CD4-positive, alpha-beta T cell (primary cell): ENCODE results near the gene AQP6. TPM values are rescaled to one million over a fixed set of nuclear protein-coding genes. Genes with fewer than 3 reads are reported as not detected.

Experiments used
- ATAC-seq: fragments of 200-7000 bp; cut with Tn5 transposase; one replicate; pipeline ENCODE4 v1.10.0; 2022; ENCODE audit warnings: mild to moderate bottlenecking; ENCODE audit not compliant: poor library complexity
- CTCF ChIA-PET: fragments of 350-600 bp; sonication (Branson Sonifier 250); formaldehyde crosslinking; loops from one replicate; lab custom pipeline; 2021; ENCODE audit warnings: antibody characterized with exemption, inconsistent platforms; lab: Charles Lee
- POLR2A ChIA-PET: fragments of 350-600 bp; sonication (Branson Sonifier 250); formaldehyde crosslinking; loops from one replicate; lab custom pipeline; 2021; ENCODE audit warnings: antibody characterized with exemption, inconsistent platforms; lab: Charles Lee
- DNase-seq, 14 experiments: peaks; one replicate each; pipeline ENCODE4 v3.0.0-alpha.2; 2013 to 2020; ENCODE audit warnings: mixed read lengths in 2 of 14
- H3K27ac ChIP-seq, 2 donors: one replicate each; pipeline versions ENCODE4 v1.5.1 to v1.7.0; 2013; ENCODE audit warnings: low read length in 2 of 2, low read depth in 1 of 2, mild to moderate bottlenecking in 1 of 2
- H3K27me3 ChIP-seq, 2 experiments: 1 replicate in 1 of 2; 2 replicates in 1 of 2; pipeline versions ENCODE4 v1.6.1 to v1.7.0; 2013; ENCODE audit warnings: low read length in 2 of 2, control low read depth in 1 of 2, mild to moderate bottlenecking in 1 of 2, moderate library complexity in 1 of 2; ENCODE audit not compliant: insufficient read depth in 2 of 2, control insufficient read depth in 1 of 2
- H3K36me3 ChIP-seq: one replicate; pipeline ENCODE4 v1.6.1; 2013; ENCODE audit warnings: low read length, control low read depth; ENCODE audit not compliant: insufficient read depth
- H3K4me1 ChIP-seq: one replicate; pipeline ENCODE4 v1.6.1; 2013; ENCODE audit warnings: low read length, control low read depth; ENCODE audit not compliant: insufficient read depth
- H3K4me3 ChIP-seq: one replicate; pipeline ENCODE4 v1.5.1; 2013; ENCODE audit warnings: mild to moderate bottlenecking, low read length, moderate library complexity
- H3K9me3 ChIP-seq, 2 experiments: 1 replicate in 1 of 2; 2 replicates in 1 of 2; pipeline versions ENCODE4 v1.6.1 to v1.7.0; 2013; ENCODE audit warnings: low read length in 2 of 2, mild to moderate bottlenecking in 2 of 2, control low read depth in 1 of 2, moderate library complexity in 1 of 2; ENCODE audit not compliant: control insufficient read depth in 1 of 2, insufficient read depth in 1 of 2
- H3K27ac Mint-ChIP-seq: one replicate; pipeline ENCODE4 v1.8.0; 2020; ENCODE audit warnings: mixed read lengths
- H3K27me3 Mint-ChIP-seq: one replicate; pipeline ENCODE4 v1.8.0; 2021; ENCODE audit warnings: mixed read lengths
- H3K36me3 Mint-ChIP-seq: one replicate; pipeline ENCODE4 v1.8.0; 2021; ENCODE audit warnings: low read depth, mixed read lengths
- H3K4me1 Mint-ChIP-seq: one replicate; pipeline ENCODE4 v1.8.0; 2021; ENCODE audit warnings: low read depth, mixed read lengths
- H3K4me3 Mint-ChIP-seq: one replicate; pipeline ENCODE4 v1.8.0; 2020; ENCODE audit warnings: mild to moderate bottlenecking, mixed read lengths
- H3K9me3 Mint-ChIP-seq: one replicate; pipeline ENCODE4 v1.8.0; 2020; ENCODE audit warnings: mixed read lengths
- intact Hi-C, 2 experiments: fragments of 100-400 bp; cut with DNase I in 1 of 2; cut with micrococcal nuclease in 1 of 2; formaldehyde crosslinking; loops; one replicate each; pipeline versions ENCODE4 v1.15.1 to v1.9.0; 2023 to 2025; cut with DNase I, micrococcal nuclease
- total RNA-seq, 174 experiments: library from RNA in 2 of 174; stranded (reverse) in 2 of 174; gene quantifications; one replicate each; pipeline ENCODE4 v1.2.3 and lab custom pipeline; 2021 to 2026
- TF ChIP-seq, protein P1 (sequence below): fragments of 200-600 bp; IDR thresholded peaks from one replicate; pipeline ENCODE4 v1.8.0; 2022; ENCODE audit warnings: antibody characterized with exemption, mild to moderate bottlenecking

AQP6 gene
- total RNA-seq, 2 experiments from 2014 or later, result not detected

DNA sequence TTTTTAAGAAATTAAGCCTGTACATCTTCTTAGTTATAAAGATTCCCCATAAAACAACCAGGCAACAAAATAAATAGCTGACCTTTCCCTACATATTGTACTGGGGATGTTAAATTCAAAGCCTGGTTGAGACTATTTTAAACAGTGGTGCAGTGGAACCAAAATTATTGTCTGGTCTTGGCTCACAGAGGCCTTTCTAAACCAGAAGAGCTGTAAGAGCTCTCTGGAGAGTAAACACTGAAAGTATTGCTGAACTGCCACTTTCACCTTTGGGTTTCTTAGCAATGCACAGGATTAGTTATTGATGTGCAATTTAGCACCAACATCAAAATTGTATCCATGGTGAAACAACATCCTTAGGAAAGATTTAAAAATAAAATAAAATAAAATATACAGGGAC, 31.9 kb downstream of the AQP6 start:
- ATAC-seq, result no peak
- CTCF ChIA-PET, result interaction anchor here (2.8 kb wide), 1 partner anchor 37 kb away, joined by 7 read pairs; no protein-coding TSS in a partner anchor

DNA sequence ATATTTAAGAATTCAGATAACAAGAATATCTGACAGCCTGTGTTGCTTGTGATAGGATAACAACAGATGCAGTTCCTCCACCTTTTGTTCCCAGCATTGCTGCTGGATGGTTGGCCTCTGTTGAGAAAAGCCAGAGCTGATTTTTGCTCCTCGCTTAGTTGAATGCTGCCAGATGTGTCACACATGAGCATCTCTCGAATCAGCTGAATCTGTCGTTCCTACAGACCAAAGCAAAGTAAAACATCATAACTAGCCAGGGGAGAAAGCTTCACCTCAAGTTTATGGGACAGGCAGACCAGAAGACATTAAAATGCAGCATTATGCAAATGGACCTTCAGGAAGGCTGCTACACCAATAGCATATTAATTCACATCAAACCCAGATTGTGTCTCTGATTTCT, 32.4 kb downstream of the AQP6 start:
- no peak overlapping the region for H3K4me3 Mint-ChIP-seq
- Histone ChIP-seq H3K4me3 (no peak overlapping the region), H3K4me1 (no peaks in the 10 kb centered on the region), H3K36me3 (peaks cover 12% of the 10 kb centered on the region), H3K9me3 (no peaks in the 10 kb centered on the region), H3K27ac (no peak overlapping the region), H3K27me3 (no peaks in the 10 kb centered on the region)
- H3K27ac Mint-ChIP-seq, result no peak overlapping the region
- intact Hi-C loops, result no loop called here
- DNase-seq (no peak), ATAC-seq (no peak)
- TF ChIP-seq, protein P1, sequence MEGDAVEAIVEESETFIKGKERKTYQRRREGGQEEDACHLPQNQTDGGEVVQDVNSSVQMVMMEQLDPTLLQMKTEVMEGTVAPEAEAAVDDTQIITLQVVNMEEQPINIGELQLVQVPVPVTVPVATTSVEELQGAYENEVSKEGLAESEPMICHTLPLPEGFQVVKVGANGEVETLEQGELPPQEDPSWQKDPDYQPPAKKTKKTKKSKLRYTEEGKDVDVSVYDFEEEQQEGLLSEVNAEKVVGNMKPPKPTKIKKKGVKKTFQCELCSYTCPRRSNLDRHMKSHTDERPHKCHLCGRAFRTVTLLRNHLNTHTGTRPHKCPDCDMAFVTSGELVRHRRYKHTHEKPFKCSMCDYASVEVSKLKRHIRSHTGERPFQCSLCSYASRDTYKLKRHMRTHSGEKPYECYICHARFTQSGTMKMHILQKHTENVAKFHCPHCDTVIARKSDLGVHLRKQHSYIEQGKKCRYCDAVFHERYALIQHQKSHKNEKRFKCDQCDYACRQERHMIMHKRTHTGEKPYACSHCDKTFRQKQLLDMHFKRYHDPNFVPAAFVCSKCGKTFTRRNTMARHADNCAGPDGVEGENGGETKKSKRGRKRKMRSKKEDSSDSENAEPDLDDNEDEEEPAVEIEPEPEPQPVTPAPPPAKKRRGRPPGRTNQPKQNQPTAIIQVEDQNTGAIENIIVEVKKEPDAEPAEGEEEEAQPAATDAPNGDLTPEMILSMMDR, result no peak
- no peaks in the 10 kb centered on the region for H3K9me3 Mint-ChIP-seq
- H3K36me3 Mint-ChIP-seq, result peaks cover 43% of the 10 kb centered on the region
- H3K4me1 Mint-ChIP-seq, result no peaks in the 10 kb centered on the region
- ChIA-PET POLR2A (interaction anchor here (1.2 kb wide), 1 partner anchor 9 kb away, joined by 3 read pairs; no protein-coding TSS in a partner anchor), CTCF (interaction anchor here (2.0 kb wide), 1 partner anchor 38 kb away, joined by 6 read pairs; no protein-coding TSS in a partner anchor)
- H3K27me3 Mint-ChIP-seq, result no peaks in the 10 kb centered on the region

More for the DNA sequence above, 31.9 kb downstream of the AQP6 start:
- POLR2A ChIA-PET, result interaction anchor here (1.2 kb wide), 1 partner anchor 9 kb away, joined by 3 read pairs; no protein-coding TSS in a partner anchor
- no peak overlapping the region for H3K4me3 Mint-ChIP-seq
- H3K9me3 Mint-ChIP-seq, result no peaks in the 10 kb centered on the region
- no peaks in the 10 kb centered on the region for H3K27me3 ChIP-seq
- no peak overlapping the region for H3K27ac ChIP-seq
- H3K27ac Mint-ChIP-seq, result no peak overlapping the region
- H3K4me1 ChIP-seq, result no peaks in the 10 kb centered on the region
- DNase-seq, result no peak
- no peaks in the 10 kb centered on the region for H3K27me3 Mint-ChIP-seq
- H3K9me3 ChIP-seq, result no peaks in the 10 kb centered on the region
- H3K4me3 ChIP-seq, result no peak overlapping the region
- intact Hi-C loops, result no loop called here
- TF ChIP-seq, protein P1, result no peak
- no peaks in the 10 kb centered on the region for H3K4me1 Mint-ChIP-seq
- H3K36me3 ChIP-seq, result peaks cover 12% of the 10 kb centered on the region
- H3K36me3 Mint-ChIP-seq, result peaks cover 44% of the 10 kb centered on the region

DNA sequence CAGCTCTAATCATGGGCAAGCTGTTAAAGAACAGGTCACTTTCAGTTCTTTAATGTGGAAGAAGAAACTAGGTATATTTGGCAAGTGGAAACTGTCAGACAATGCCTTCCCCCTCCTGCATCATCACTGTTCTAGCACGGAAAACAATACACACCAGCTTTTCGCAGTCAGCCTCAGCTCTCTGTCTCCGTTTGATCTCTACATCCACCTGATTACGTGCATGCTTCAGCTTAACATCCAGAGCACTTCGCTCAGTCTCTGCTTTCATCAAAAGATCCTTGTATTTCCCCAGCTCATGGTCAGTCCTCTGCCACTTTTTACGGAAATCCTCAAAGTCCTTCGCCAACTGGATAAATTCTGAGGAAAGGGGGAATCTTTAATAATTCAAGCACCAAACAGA, 33.5 kb downstream of the AQP6 start:
- no peaks in the 10 kb centered on the region for H3K9me3 Mint-ChIP-seq
- H3K4me3 Mint-ChIP-seq, result no peak overlapping the region
- no peak overlapping the region for H3K27ac Mint-ChIP-seq
- POLR2A ChIA-PET, result no interaction called here
- Histone ChIP-seq H3K27me3 (no peaks in the 10 kb centered on the region), H3K4me1 (no peaks in the 10 kb centered on the region), H3K27ac (no peak overlapping the region), H3K36me3 (peaks cover 4% of the 10 kb centered on the region), H3K4me3 (no peak overlapping the region), H3K9me3 (no peaks in the 10 kb centered on the region)
- CTCF ChIA-PET, result interaction anchor here (1.0 to 2.0 kb wide), 3 partner anchors 12 to 39 kb away, joined by 3 to 6 read pairs (median 3); no protein-coding TSS in a partner anchor
- no peak for DNase-seq
- H3K36me3 Mint-ChIP-seq, result peaks cover 33% of the 10 kb centered on the region
- TF ChIP-seq, protein P1, result no peak
- H3K27me3 Mint-ChIP-seq, result no peaks in the 10 kb centered on the region
- intact Hi-C loops, result no loop called here
- H3K4me1 Mint-ChIP-seq, result no peaks in the 10 kb centered on the region
- ATAC-seq, result no peak
